Measurements from ENCODE around the gene DOK4. TPM values are rescaled to one million over a fixed set of nuclear protein-coding genes. Genes with fewer than 3 reads are reported as not detected.

DOK4 gene
- total RNA-seq, 1 donor from 2014 or later, result 23.4 TPM

GRCh38 chr16:57471852-57472664, 14.2 kb downstream of the DOK4 start:
- no peak for DNase-seq
- peaks cover 4% of the 10 kb centered on the region for H3K4me1 Mint-ChIP-seq (ENCODE audit: low read depth, unreplicated experiment)
- peak overlapping the region; percentile 75 for H3K4me3 Mint-ChIP-seq (ENCODE audit: unreplicated experiment)
- TF ChIP-seq CTCF (IDR thresholded peaks at IDR 0.05; ENCODE audit: partially characterized antibody, unreplicated experiment), result no peak
- no peaks in the 10 kb centered on the region for H3K36me3 Mint-ChIP-seq (ENCODE audit: unreplicated experiment)
- peaks cover 2% of the 10 kb centered on the region for H3K9me3 Mint-ChIP-seq (ENCODE audit: unreplicated experiment)
- no peak overlapping the region for H3K27ac Mint-ChIP-seq (ENCODE audit: unreplicated experiment)
- peaks cover 3% of the 10 kb centered on the region for H3K27me3 Mint-ChIP-seq (ENCODE audit: unreplicated experiment)

GRCh38 chr16:57471209-57471608, 15.1 kb downstream of the DOK4 start:
- TF ChIP-seq CTCF (IDR thresholded peaks at IDR 0.05; ENCODE audit: partially characterized antibody, unreplicated experiment), result no peak
- no peak overlapping the region for H3K4me3 Mint-ChIP-seq (ENCODE audit: unreplicated experiment)
- no peak for DNase-seq
- H3K36me3 Mint-ChIP-seq (ENCODE audit: unreplicated experiment), result no peaks in the 10 kb centered on the region
- H3K4me1 Mint-ChIP-seq (ENCODE audit: low read depth, unreplicated experiment), result peaks cover 4% of the 10 kb centered on the region
- H3K9me3 Mint-ChIP-seq (ENCODE audit: unreplicated experiment), result peaks cover 2% of the 10 kb centered on the region
- H3K27ac Mint-ChIP-seq (ENCODE audit: unreplicated experiment), result no peak overlapping the region
- peaks cover 3% of the 10 kb centered on the region for H3K27me3 Mint-ChIP-seq (ENCODE audit: unreplicated experiment)

GRCh38 chr16:57470711-57471110, 15.6 kb downstream of the DOK4 start:
- H3K9me3 Mint-ChIP-seq (ENCODE audit: unreplicated experiment), result peaks cover 2% of the 10 kb centered on the region

GRCh38 chr16:57469917-57470470, 16.3 kb downstream of the DOK4 start:
- Mint-ChIP-seq H3K4me3 (ENCODE audit: unreplicated experiment) (no peak overlapping the region), H3K27ac (ENCODE audit: unreplicated experiment) (no peak overlapping the region), H3K4me1 (ENCODE audit: low read depth, unreplicated experiment) (peaks cover 4% of the 10 kb centered on the region), H3K27me3 (ENCODE audit: unreplicated experiment) (peaks cover 3% of the 10 kb centered on the region), H3K36me3 (ENCODE audit: unreplicated experiment) (no peaks in the 10 kb centered on the region), H3K9me3 (ENCODE audit: unreplicated experiment) (peaks cover 2% of the 10 kb centered on the region)
- DNase-seq, result no peak
- no peak for TF ChIP-seq CTCF (IDR thresholded peaks at IDR 0.05; ENCODE audit: partially characterized antibody, unreplicated experiment)

More at GRCh38 chr16:57470711-57471110, 15.6 kb downstream of the DOK4 start:
- peaks cover 3% of the 10 kb centered on the region for H3K27me3 Mint-ChIP-seq (ENCODE audit: unreplicated experiment)
- H3K36me3 Mint-ChIP-seq (ENCODE audit: unreplicated experiment), result no peaks in the 10 kb centered on the region
- H3K4me1 Mint-ChIP-seq (ENCODE audit: low read depth, unreplicated experiment), result peaks cover 4% of the 10 kb centered on the region
- H3K4me3 Mint-ChIP-seq (ENCODE audit: unreplicated experiment), result no peak overlapping the region
- no peak for DNase-seq
- TF ChIP-seq CTCF (IDR thresholded peaks at IDR 0.05; ENCODE audit: partially characterized antibody, unreplicated experiment), result no peak
- no peak overlapping the region for H3K27ac Mint-ChIP-seq (ENCODE audit: unreplicated experiment)

- Mint-ChIP-seq H3K9me3 (ENCODE audit: unreplicated experiment) (peaks cover 2% of the 10 kb centered on the region), H3K27me3 (ENCODE audit: unreplicated experiment) (peaks cover 3% of the 10 kb centered on the region), H3K36me3 (ENCODE audit: unreplicated experiment) (no peaks in the 10 kb centered on the region), H3K4me1 (ENCODE audit: low read depth, unreplicated experiment) (peaks cover 4% of the 10 kb centered on the region), H3K4me3 (ENCODE audit: unreplicated experiment) (no peak overlapping the region), H3K27ac (ENCODE audit: unreplicated experiment) (no peak overlapping the region)
- TF ChIP-seq CTCF (IDR thresholded peaks at IDR 0.05; ENCODE audit: partially characterized antibody, unreplicated experiment), result no peak
- no peak for DNase-seq
Measured at GRCh38 chr16:57469046-57469445, 17.2 kb downstream of the DOK4 start.

Data from glutamatergic neuron (in vitro differentiated cells).